SK-N-MC (cell line): Measurements from ENCODE around the gene TFDP2.

Experiments
- EZH2 ChIP-seq: fragments of 200-600 bp; sonication (generic); IDR thresholded peaks from one replicate; pipeline ENCODE4 v1.6.1; 2017; ENCODE audit warnings: antibody characterized with exemption
- POLR2AphosphoS5 ChIP-seq: IDR thresholded peaks from 2 replicates; pipeline ENCODE4 v1.6.1; 2012; ENCODE audit warnings: mild to moderate bottlenecking, low read depth, low read length, borderline replicate concordance

- no peak for TF ChIP-seq EZH2
- no peak for TF ChIP-seq POLR2AphosphoS5
Measured at GRCh38 chr3:141914311-141914710, 235.0 kb downstream of the TFDP2 start.
